NCI-H2227 (cell line): Measurements from ENCODE around the gene MBD4.
"Not testable (repeated sequence)": the region's sequence is repeated elsewhere in the genome, so short reads cannot be mapped to it uniquely, and the experiment has no call there.

Experiments
- DNase-seq: peaks from one replicate; lab custom pipeline; 2025; ENCODE audit not compliant: unreplicated experiment; lab: John Stamatoyannopoulos, UW

Gene MBD4

DNA sequence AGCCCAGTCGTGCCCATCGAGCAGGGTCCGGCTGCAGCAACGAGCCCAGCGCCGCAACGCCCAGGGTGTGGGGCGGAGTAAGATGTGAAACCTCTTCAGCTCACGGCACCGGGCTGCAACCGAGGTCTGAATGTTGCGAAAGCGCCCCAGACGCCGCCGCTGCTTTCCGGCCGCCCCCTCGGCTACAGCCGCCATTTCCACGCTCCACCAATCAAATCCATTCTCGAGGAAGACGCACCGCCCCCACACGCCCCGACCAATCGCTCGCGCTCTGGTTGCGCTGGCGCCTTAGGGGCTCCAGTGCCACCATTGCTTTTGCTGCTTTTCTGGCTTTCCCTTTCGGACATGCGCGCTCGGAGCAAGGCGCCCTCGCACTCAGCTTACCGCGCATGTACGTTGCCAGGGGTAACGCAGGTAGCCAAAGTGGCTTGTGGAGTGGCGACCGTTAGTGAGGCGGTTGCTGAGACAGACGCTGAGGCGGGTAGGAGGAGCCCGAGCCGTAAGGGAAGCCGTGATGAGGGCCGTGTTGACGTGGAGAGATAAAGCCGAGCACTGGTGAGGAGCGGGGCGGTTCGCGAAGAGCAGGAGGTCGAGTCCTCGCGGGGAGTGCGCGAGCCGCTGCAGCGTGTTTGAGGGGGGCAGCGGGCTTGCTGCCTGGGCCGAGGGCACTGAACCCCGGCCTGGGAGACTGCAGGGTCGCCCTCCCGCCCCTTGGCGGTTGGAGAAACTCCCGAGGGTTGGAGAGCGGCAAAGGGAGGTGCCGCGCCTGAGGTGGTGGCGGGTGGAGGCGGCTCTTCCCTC is at the start of gene MBD4, which contains the start of gene IFT122:
Gene MBD4, minus strand, starts transcription at position 132 of the 801 bp plus-strand sequence. Its CDS starts 115 bp downstream, at position 17.
Gene IFT122, plus strand, starts transcription at position 408 of the 801 bp plus-strand sequence. Its CDS starts 107 bp downstream, at position 515.
- peak; percentile 97 for DNase-seq

DNA sequence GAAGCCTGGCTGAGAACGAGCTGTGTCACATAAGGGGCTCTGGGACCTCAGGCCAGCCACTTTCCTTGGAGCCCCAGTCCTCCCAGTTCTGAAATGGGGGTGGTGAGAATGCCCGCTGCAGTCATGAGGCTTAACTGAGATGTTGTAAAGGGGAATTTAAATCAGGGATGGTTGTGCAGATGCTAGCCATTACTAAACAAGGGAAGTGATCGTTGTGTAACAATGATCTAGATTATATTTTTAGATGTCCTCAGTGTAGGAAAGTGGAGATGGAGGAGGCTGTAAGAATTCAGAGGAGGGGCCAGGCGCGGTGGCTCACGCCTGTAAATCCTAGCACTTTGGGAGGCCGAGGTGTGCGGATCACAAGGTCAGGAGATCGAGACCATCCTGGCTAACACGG is 49.5 kb upstream of the MBD4 start:
- DNase-seq, result not testable (repeated sequence)

DNA sequence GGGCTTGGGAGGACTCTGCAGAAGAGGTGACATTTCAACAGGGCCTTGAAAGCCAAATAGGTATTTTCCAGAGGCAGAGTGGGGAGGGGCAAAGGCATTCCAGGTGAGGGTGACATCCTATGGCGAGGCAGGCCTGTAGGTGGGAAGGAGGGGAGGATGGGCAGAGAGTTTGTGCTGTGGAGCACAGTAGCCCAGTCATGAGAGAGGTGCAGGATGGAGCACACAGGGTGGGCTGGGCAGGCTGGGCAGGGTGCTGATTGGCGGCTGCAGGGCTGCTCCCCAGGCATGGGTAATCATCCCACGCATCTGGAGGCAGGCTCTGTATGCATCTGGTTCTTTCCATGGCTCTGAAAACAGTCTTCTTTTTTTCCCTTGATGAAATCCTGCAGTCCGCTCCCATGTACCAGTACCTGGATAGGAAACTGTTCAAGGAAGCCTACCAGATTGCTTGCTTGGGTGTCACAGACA is 48.2 kb upstream of the MBD4 start:
- not testable (repeated sequence) for DNase-seq

DNA sequence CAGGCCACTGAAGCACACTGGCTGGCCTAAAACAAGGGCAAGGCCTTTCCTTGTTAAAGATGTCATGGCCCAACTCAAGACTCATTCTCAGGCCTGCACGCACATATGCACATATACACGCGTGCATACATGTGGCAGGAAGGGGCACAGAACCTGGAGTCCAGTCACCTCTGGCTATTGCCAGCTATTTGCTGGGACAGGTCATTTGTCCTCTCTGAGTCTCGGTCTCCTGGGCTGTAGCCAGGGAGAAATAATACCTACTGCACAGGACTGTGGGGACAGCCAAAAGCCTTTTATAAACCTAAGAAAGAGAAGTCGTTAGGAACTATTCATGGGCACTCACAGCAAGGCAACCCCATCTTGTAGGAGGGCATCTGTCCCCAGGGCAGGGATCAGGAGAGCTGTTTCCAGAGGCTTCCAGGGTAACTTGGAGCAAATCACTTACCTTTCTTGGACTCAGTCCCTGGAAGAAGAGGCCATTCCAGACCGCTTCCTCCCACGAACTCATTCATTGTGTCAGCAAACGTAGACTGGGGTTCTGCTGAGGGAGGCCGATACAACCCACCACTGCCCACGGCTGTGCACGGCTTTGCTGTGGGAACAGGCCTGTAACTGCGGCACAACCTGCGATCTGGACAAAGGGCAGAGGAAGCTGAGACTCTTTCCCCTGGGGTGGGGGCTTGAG is 47.6 kb upstream of the MBD4 start:
- DNase-seq, result no peak

DNA sequence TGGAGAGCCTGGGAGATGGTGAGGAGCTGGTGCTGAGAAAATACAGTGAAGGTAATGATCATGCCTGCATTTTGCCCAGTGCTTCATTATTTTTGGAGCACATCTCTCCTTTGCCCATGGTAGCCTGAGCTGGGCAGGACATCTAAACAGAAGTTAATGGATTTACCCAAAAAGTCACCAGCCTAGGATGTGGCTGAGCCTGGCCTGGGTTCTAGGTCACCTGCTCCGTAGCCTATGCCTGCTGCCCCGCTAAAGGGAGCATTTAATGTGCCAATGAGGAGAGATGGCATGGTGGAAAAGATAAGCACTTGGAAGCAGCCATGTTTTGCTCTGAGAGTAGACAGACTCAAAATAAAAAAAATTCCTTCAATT is 46.9 kb upstream of the MBD4 start:
- no peak for DNase-seq

DNA sequence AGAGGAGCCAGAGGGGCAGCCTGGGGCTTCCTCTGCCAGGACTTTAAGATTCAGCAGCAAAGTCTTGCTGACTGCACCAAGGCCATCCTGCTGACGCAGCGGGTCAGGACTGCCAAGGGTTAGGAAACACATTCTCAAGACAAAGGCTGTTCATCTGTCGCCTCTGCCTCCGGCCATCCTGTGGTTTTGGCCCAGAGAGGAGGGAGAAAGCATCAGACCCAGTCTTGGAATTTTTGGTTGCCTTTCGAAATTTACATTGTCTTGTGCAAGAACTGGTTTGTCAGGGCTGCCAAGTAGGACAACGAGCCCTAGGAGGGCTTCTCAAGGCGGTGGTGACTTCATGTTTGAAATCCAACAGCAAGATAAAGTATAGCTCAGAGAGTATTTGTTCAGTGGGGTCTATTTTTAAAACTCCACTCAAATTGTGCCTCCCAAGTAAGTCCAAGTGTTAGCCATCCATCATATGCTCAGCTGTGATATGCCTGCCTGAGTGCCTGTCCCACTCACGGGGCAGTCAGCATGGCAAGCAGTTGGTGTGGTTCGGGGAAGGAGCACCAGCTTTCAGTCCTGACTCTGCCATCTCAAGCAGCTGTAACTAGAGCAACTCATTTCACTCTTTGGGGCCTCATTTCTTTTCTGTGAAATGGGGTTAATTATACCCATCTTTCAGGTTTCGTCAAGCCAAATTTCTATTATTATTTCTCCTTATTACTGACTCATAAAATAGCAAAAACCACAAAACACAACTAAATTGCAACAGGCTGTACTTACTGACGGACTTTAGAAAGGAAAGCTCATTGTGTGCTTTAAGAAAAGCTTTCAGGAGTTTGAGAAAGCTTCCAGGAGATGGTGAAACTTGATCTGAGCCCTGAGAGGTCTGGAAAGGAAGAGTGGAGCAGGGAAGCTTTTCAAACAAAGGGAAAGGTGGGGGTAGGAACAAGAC is 46.2 kb upstream of the MBD4 start:
- DNase-seq, result no peak

DNA sequence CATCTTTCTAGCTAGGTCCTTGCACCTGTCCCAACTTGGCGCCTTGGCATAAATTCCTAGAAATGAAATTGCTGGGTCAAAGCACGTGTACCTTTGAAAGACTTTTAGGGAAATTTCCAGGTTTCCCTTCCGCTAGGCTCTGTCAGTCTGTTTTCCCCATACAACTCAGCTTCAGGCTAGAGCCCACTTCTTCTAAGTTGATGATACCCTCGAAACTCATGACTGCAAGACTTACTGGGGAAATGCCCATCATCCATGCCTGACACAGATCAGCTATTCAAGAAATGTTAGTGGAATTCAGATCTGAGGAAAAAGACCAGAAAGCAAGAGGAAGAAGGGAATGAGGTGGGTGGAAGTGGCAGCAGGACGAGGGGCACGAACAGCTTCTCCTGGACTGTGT is 45.4 kb upstream of the MBD4 start:
- DNase-seq, result not testable (repeated sequence)

DNA sequence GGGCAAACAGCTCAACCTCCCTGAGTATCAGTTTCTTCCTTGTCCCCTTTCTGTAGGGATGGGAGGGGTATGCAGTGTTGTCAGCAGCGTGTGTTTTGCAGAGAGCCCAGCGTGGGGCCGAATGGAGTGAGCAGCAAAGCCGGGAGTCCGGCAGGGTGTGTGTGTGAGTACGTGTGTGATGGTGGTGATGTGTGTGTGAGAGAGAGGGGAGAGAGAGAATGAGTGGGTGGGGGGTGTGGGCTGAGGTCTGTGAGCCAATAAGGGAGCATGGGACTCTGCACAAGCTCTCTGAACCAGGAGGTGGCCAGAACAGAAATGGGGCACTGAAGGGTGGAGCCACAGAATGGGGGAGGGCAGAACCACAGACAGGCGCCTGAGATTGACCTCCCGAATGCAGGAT is 44.1 kb upstream of the MBD4 start:
- DNase-seq, result no peak

DNA sequence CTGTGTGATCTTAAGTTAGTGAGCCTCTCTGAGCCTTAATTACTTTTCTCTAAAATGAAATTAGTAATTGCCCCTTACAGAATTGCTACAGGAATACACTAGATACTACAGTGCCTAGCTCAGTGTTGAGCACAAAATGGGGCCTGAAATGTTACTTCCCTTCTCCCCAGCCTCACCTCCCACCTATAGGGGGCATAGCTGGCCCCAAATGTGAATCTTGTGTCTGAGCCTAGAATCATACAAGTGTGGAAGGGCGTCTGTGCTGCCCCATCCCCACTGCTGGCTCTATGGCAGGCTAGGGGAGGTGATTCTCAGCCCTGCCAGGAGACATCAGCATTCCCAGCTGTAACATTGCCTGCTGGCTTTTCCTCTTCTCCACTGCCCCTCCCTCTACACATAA is 43.0 kb upstream of the MBD4 start:
- DNase-seq, result peak; percentile 17

DNA sequence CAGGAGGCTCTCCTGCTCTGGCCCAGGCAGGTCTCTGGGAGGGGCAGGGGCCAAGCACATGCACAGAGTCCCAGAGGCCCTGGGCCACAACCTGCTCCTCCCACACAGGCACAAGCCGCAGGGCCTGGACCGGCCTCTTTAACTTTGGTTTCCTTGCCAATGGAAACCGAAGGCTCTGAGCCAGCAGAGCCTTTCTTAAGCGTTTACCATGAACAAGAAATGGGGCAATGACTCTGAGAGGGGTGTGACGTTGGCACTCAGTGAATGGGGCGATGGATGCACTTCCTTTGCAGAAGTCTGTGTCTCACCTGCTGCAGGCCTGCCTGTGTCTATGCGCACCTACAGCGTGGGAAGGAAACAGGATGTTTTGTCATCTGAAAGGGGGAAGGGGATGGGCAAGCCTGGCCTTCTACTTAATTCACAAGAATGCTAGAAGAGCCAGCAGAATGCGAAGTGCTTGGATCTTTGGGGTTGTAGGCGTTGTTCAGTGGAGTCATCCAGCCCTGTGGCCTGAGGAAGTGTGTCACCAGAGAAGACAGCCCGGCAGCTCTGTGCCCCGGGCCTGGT is 42.1 kb upstream of the MBD4 start:
- DNase-seq, result peak; percentile 29

DNA sequence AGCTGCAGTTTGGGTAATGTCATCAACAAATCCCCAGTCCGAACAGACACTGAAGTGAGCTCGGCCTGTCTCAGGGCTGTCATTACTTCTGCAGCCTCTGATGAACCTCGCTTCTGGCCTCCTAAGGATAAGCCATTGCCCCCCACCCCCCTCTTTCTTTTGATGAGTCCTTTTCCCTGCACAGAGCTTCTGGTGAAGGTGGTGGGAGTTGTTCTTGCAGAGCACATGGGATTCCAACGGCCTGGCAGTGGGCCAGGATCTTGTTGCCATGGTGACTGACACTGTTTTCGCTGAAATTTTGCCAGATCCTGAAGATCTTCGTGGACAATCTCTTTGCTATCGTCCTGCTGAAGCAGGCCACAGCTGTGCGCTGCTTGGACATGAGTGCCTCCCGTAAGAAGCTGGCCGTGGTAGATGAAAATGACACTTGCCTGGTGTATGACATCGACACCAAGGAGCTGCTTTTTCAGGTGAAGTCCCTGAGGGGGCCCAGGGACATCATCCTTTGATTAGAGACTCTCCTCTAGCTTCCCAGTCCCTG is 41.5 kb upstream of the MBD4 start:
- DNase-seq, result peak; percentile 82

DNA sequence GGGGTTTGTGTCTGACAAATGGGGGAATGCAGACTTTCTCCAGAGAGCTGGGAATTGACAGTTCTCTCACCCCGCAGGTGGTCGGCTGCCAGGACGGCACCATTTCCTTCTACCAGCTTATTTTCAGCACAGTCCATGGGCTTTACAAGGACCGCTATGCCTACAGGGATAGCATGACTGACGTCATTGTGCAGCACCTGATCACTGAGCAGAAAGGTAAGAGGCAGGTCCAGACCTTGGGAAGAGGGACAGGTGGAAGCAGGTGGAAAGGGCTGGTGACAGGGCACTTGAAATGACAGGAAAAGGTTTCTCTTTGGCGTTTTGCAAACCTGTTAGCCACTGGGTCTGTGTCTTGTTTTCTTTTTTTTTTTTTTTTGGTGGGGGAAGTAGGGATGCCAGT is 36.8 kb upstream of the MBD4 start:
- DNase-seq, result no peak

DNA sequence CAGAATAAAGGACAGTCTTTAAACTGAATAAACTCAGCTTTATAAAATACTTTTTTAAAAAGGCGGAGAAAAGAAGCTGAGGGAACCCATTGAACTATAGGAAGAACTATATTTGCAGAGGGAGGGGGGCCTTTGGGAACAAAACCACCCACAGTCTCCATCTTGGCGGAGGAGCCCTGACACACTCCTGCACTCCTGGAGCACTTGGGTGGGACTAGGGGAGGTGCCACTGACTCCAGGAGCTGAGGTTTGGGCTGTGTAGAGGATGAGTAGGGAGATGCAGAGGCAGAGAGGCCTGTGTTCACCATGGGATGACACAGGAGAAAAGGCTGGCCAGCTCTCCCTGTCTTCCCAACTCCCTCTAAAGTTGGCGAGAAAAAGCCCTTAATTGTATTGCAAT is 36.1 kb upstream of the MBD4 start:
- DNase-seq, result no peak

DNA sequence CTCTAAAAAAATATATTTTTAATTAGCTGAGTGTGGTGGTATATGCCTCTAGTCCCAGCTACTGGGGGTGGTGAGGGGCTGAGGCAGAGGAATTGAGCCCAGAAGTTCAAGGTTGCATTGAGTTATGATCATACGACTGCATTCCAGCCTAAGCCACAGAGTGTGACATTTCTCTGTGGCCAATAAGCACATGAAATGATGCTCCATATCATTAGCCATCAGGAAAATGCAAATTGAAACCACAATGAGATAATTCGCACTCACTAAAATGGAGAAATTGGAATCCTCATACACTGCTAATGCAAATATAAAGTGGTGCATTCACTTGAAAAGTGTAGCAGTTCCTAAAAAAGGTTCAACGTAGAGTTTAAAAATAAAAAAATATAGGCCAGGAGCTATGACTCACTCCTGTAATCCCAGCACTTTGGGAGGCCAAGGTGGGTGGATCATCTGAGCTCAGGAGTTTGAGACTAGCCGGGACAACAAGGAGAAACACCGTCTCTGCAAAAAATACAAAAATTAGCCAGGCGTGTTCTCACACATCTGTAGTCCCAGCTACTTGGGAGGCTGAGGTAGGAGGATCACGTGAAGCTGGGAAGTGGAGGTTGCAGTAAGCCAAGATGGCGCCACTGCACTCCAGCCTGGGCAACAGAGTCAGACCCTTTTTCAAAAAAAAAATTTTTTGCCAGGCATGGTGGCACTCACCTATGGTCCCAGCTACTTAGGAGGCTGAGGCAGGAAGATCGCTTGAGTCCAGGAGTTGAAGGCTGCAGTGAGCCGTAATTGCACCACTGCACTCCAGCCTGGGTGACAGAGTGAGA is 35.4 kb upstream of the MBD4 start:
- no peak for DNase-seq

DNA sequence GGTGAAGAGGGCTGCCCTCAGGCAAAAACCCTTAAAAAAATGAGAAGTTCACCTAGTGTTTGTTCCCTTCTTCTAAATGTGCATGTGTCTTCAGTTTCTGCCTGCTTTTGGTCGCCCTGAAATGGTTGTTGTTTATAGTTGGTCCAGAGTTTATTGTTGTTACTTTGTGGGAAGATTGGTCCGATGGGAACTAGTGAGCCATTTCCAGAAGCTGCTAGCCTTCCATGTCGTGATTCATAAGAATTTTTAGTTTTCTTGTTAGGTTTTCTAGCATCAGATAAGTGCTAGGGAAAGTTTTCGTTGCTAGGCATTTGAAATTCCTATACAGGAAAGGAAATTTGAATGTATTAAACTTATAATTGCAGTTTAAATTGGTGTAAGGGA is 34.0 kb upstream of the MBD4 start:
- DNase-seq, result no peak

DNA sequence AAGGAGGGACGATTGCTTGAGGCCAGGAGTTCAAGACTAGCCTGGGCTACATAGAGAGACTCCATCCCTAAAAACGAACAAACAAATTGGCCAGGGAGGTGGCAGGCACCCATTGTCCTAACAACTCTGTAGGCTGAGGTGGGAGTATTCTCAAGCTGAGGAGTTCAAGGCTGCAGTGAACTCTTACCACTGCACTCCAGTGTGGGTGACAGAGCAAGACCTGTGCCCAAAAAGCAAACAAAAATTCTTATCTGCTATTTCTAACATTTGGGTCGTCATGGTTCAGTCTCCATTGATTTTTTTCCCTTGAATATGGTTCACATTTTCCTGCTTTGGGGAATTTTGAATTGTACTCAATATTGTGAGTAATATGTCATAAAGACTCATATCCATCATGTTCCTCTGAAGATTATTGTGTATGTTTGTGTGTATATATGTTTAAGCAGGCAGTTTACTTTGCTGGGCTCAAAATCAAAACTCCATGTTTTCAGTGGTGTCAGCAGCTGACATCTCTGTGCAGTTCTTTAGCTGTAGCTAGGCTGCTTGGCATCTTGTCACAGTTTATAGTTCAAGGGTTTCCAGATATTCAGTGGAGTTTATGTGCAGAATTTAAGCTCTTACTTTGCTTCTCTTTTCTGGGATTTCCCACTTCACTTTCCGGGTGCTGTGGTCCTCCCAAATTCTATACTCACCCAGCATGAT is 33.5 kb upstream of the MBD4 start:
- no peak for DNase-seq

DNA sequence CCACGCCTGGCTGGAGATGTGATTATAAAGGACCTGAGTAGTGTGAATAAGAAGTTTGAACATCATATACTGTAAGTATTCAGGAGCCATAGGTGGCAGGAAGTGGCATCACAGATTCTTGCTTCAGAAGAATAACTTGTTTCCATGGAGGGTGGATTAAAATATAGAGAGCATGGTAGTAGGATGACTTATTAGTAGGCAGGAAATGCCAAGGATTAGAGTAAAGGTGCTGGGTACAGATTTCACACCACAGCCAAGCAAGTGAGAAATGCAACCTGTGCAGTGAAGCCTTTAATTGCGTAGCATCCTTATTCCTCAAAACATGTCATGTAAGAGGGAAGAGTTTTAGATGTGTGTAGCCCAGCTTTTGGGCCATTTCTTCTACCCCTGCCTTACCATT is 31.1 kb upstream of the MBD4 start:
- DNase-seq, result no peak

DNA sequence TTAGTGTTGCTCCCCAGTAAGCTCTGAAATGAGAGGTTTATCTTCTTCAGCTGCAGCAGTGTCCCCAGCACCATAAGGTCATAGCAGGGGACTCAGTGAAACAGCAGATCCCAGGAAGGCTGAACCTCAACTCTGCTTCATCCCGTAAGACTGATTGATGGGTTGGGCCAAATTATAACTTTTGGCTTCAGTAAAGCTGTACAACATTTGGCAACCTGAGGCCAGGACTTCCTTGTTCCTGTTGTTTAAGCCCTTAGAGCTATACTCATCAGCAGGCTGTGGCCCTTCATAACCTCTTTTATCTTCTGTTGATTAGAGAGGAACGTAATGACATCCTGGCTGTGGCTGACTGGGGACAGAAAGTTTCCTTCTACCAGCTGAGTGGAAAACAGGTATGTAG is 29.3 kb upstream of the MBD4 start:
- DNase-seq, result no peak

DNA sequence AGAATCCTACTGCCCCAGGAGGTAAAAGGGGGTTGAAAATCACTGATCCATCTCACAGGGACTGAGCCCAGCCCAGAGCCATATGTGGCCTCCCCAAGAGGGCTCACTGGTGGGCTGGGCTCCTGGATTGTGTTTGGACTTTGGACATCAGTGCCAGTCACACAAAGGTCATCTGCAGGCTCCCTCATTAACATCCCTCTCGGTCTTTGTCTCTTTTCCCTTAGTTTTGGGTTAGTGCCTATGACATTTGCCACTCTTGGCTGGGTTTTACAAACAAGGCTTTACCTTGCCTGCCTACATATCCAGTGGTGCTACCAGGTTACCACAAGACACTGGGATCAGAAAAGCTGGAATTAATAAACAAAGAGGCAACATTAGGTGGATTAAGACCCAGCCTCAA is 28.2 kb upstream of the MBD4 start:
- no peak for DNase-seq
